ENCODE data around the gene SGPL1. TPM values are rescaled to one million over a fixed set of nuclear protein-coding genes. Genes with fewer than 3 reads are reported as not detected.

The SGPL1 gene
- polyA plus RNA-seq, 1 donor from 2014 or later: 33.4 TPM

- TF ChIP-seq EZH2 (IDR thresholded peaks at IDR 0.05; ENCODE audit: borderline replicate concordance, insufficient read depth, low read length, poor library complexity, severe bottlenecking): no peak
- no peak for TF ChIP-seq CTCF (IDR thresholded peaks at IDR 0.05; ENCODE audit: poor library complexity, severe bottlenecking)
- TF ChIP-seq EP300 (conservative IDR thresholded peaks at IDR 0.05; ENCODE audit: poor library complexity, severe bottlenecking): no peak
- no peak for TF ChIP-seq REST (IDR thresholded peaks at IDR 0.05; ENCODE audit: borderline replicate concordance)
- TF ChIP-seq MXI1 (conservative IDR thresholded peaks at IDR 0.05; ENCODE audit: poor library complexity, severe bottlenecking): no peak
- TF ChIP-seq RAD21 (conservative IDR thresholded peaks at IDR 0.05): no peak
- TF ChIP-seq SMC3 (conservative IDR thresholded peaks at IDR 0.05; ENCODE audit: poor library complexity): no peak
- TF ChIP-seq POLR2AphosphoS5 (IDR thresholded peaks at IDR 0.05): no peak
- TF ChIP-seq TAF1 (IDR thresholded peaks at IDR 0.05; ENCODE audit: low read depth): no peak
- no peaks in the 10 kb centered on the region for H4K20me1 ChIP-seq (ENCODE audit: insufficient read depth)
- H3K27me3 ChIP-seq (ENCODE audit: insufficient read depth, low read depth, low read length): no peaks in the 10 kb centered on the region
- H3K9ac ChIP-seq (ENCODE audit: low read length): no peak overlapping the region
- H3K4me3 ChIP-seq (ENCODE audit: low read length): no peak overlapping the region
- no peaks in the 10 kb centered on the region for H3K9me3 ChIP-seq (ENCODE audit: low read length)
- H3F3A ChIP-seq (ENCODE audit: insufficient read depth, low read length, poor library complexity, severe bottlenecking): no peaks in the 10 kb centered on the region
- H3K36me3 ChIP-seq (ENCODE audit: insufficient read depth, low read length): no peaks in the 10 kb centered on the region
- H3K4me2 ChIP-seq (ENCODE audit: low read length): no peak overlapping the region
- H3K9me2 ChIP-seq (ENCODE audit: insufficient read depth, low read length): no peaks in the 10 kb centered on the region
- H2AFZ ChIP-seq (ENCODE audit: low read depth, low read length): no peak overlapping the region
- H3K79me2 ChIP-seq (replicated peaks; ENCODE audit: insufficient read depth, low read length): no peaks in the 10 kb centered on the region
- no peak overlapping the region for H3K27ac ChIP-seq (ENCODE audit: low read length)
Observed at GRCh38 chr10:70806841-70807240, 8.9 kb upstream of the SGPL1 start.

- TF ChIP-seq CTCF (IDR thresholded peaks at IDR 0.05; ENCODE audit: poor library complexity, severe bottlenecking) (no peak), RAD21 (conservative IDR thresholded peaks at IDR 0.05) (no peak), SMC3 (conservative IDR thresholded peaks at IDR 0.05; ENCODE audit: poor library complexity) (no peak), EZH2 (IDR thresholded peaks at IDR 0.05; ENCODE audit: borderline replicate concordance, insufficient read depth, low read length, poor library complexity, severe bottlenecking) (no peak), EP300 (conservative IDR thresholded peaks at IDR 0.05; ENCODE audit: poor library complexity, severe bottlenecking) (no peak), REST (IDR thresholded peaks at IDR 0.05; ENCODE audit: borderline replicate concordance) (no peak), MXI1 (conservative IDR thresholded peaks at IDR 0.05; ENCODE audit: poor library complexity, severe bottlenecking) (no peak), TAF1 (IDR thresholded peaks at IDR 0.05; ENCODE audit: low read depth) (no peak), POLR2AphosphoS5 (IDR thresholded peaks at IDR 0.05) (no peak)
- Histone ChIP-seq H3K9me3 (ENCODE audit: low read length) (no peaks in the 10 kb centered on the region), H3K27ac (ENCODE audit: low read length) (no peak overlapping the region), H3F3A (ENCODE audit: insufficient read depth, low read length, poor library complexity, severe bottlenecking) (no peaks in the 10 kb centered on the region), H3K4me2 (ENCODE audit: low read length) (no peak overlapping the region), H3K9me2 (ENCODE audit: insufficient read depth, low read length) (no peaks in the 10 kb centered on the region), H2AFZ (ENCODE audit: low read depth, low read length) (no peak overlapping the region), H3K79me2 (replicated peaks; ENCODE audit: insufficient read depth, low read length) (no peaks in the 10 kb centered on the region), H3K36me3 (ENCODE audit: insufficient read depth, low read length) (no peaks in the 10 kb centered on the region), H3K9ac (ENCODE audit: low read length) (no peak overlapping the region), H3K27me3 (ENCODE audit: insufficient read depth, low read depth, low read length) (no peaks in the 10 kb centered on the region), H4K20me1 (ENCODE audit: insufficient read depth) (no peaks in the 10 kb centered on the region), H3K4me3 (ENCODE audit: low read length) (no peak overlapping the region)
Observed at GRCh38 chr10:70807556-70807955, 8.2 kb upstream of the SGPL1 start.

Measured in neural cell (in vitro differentiated cells).